ENCODE measurements around the gene TBC1D21. TPM values are rescaled to one million over a fixed set of nuclear protein-coding genes. Genes with fewer than 3 reads are reported as not detected.

Gene TBC1D21
- total and polyA plus RNA-seq, 2 of the 8 experiments (the other 6 are each of a cell fraction or from before 2014, with no cell fraction given) = not detected

DNA sequence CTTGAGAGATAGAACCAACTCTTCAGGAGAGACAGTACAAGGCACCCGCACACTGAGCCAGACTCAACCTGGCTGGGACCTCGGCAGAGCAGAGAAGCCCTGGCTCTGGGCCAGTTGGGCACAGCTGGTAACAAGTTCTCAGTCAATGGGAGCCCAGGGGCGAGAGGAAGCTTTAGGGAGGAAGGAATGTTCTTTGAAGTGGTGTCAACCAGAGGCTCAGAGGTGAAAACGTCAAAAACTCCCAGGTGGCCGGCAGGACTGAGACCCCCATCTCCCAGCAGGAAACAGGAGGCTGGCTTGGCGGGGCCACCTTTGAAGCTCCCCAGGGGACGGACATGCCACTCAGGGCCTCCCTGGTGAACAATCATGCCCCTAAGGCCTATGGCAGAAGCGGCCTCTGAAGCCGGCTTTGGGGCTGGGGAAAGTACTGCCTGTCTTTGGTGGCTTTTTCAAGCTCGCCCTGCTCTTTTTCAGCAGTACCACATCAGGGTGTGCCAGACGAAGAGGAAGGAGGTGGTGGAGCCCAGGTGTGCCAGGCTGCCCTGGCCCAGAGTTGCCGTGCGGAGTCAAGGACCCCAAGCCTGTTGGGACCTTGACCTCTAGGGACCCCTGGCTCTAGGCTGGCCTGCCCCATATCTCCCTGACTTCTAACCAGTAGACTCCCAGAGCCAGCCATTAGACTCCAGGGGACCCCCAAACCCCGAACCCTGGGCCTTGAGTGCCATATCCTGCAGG is 16.7 kb upstream of the TBC1D21 start (continued):
- no peak for TF ChIP-seq SUZ12 (IDR thresholded peaks at IDR 0.05; ENCODE audit: low read length)

Data from H1 (cell line).